Measurements from ENCODE around the gene EPHB6. TPM values are rescaled to one million over a fixed set of nuclear protein-coding genes. Genes with fewer than 3 reads are reported as not detected.

EPHB6 gene, protein sequence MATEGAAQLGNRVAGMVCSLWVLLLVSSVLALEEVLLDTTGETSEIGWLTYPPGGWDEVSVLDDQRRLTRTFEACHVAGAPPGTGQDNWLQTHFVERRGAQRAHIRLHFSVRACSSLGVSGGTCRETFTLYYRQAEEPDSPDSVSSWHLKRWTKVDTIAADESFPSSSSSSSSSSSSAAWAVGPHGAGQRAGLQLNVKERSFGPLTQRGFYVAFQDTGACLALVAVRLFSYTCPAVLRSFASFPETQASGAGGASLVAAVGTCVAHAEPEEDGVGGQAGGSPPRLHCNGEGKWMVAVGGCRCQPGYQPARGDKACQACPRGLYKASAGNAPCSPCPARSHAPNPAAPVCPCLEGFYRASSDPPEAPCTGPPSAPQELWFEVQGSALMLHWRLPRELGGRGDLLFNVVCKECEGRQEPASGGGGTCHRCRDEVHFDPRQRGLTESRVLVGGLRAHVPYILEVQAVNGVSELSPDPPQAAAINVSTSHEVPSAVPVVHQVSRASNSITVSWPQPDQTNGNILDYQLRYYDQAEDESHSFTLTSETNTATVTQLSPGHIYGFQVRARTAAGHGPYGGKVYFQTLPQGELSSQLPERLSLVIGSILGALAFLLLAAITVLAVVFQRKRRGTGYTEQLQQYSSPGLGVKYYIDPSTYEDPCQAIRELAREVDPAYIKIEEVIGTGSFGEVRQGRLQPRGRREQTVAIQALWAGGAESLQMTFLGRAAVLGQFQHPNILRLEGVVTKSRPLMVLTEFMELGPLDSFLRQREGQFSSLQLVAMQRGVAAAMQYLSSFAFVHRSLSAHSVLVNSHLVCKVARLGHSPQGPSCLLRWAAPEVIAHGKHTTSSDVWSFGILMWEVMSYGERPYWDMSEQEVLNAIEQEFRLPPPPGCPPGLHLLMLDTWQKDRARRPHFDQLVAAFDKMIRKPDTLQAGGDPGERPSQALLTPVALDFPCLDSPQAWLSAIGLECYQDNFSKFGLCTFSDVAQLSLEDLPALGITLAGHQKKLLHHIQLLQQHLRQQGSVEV
- total RNA-seq, result 2.4 and 4.0 TPM in 2 replicates

DNA sequence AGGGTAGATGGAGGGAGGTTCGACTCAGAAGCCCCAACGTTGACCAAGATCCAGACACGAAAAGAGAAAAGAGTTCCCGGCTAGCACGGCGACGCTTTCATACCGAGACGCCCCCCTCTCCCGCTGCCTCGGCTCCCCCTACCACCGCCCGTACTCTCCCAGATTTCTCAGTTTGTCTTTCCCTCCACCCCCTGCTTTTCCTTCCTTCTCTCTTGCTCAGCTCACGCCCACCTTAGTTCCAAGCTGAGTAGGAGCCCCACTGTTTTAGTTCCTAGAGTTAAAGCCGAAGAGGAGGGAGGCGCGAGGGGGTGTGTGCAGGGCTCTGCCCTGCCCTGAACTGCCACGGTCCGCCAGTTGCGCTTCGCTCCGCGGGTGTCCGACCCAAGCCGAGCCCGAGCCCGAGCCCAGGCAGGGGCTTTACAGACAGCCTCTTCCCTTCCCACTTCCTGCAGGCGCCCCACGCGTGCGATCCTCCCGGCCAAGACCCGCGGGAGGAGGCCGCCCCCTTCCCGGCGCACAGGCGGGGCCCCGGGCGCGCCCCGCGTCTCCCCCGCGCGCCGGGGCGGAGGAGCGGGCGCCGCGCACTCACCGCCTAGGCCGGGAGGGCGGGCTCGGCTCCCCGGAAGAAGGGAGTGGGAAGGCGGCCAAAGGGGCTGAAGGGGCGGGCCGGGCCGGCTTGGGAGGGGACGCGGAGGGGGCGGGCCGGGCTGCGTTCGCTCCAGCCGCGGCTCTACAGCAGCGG is at the start of gene EPHB6:
TSS of gene EPHB6 (plus strand) at position 705 of the 742 bp plus-strand sequence. CDS start 8,152 bp downstream, outside the sequence.
- TF ChIP-seq CTCF (IDR thresholded peaks at IDR 0.05; ENCODE audit: extremely low read depth, low read depth, low read length), result no peak
- no peaks in the 10 kb centered on the region for H3K9me3 ChIP-seq (ENCODE audit: low read depth, low read length)
- H3K4me2 ChIP-seq (ENCODE audit: insufficient read depth, low read length), result peak within 1 kb of the TSS; percentile 97
- H3K4me1 ChIP-seq (ENCODE audit: insufficient read depth, low read length), result peaks cover 8% of the 10 kb centered on the region
- peaks cover 22% of the 10 kb centered on the region for H3K27me3 ChIP-seq (ENCODE audit: insufficient read depth, low read length)
- H3K4me3 ChIP-seq (ENCODE audit: insufficient read depth, low read length), result peak within 1 kb of the TSS; percentile 76
- no peaks in the 10 kb centered on the region for H3K79me2 ChIP-seq (ENCODE audit: insufficient read depth, low read length)
- H3K27ac ChIP-seq (ENCODE audit: low read depth, low read length), result no peak within 1 kb of the TSS
- peak; percentile 90 for DNase-seq (ENCODE audit: insufficient read length, low spot score, missing footprints)
- no peaks in the 10 kb centered on the region for H4K20me1 ChIP-seq (ENCODE audit: insufficient read depth, low read length)
- no peaks in the 10 kb centered on the region for H3K36me3 ChIP-seq (ENCODE audit: insufficient read depth, low read length)
- H2AFZ ChIP-seq (ENCODE audit: low read length), result peak within 1 kb of the TSS; percentile 91

GRCh38 chr7:142805350-142806021 is 49.4 kb upstream of the EPHB6 start:
- no peak for TF ChIP-seq CTCF (IDR thresholded peaks at IDR 0.05; ENCODE audit: extremely low read depth, low read depth, low read length)
- Histone ChIP-seq H2AFZ (ENCODE audit: low read length) (no peak overlapping the region), H3K4me1 (ENCODE audit: insufficient read depth, low read length) (peaks cover 22% of the 10 kb centered on the region), H3K9me3 (ENCODE audit: low read depth, low read length) (no peaks in the 10 kb centered on the region), H3K4me3 (ENCODE audit: insufficient read depth, low read length) (no peak overlapping the region), H3K36me3 (ENCODE audit: insufficient read depth, low read length) (no peaks in the 10 kb centered on the region), H3K79me2 (ENCODE audit: insufficient read depth, low read length) (no peaks in the 10 kb centered on the region), H3K27me3 (ENCODE audit: insufficient read depth, low read length) (peaks cover 4% of the 10 kb centered on the region), H3K4me2 (ENCODE audit: insufficient read depth, low read length) (no peak overlapping the region), H4K20me1 (ENCODE audit: insufficient read depth, low read length) (no peaks in the 10 kb centered on the region), H3K27ac (ENCODE audit: low read depth, low read length) (no peak overlapping the region)
- DNase-seq (ENCODE audit: insufficient read length, low spot score, missing footprints), result no peak

DNA sequence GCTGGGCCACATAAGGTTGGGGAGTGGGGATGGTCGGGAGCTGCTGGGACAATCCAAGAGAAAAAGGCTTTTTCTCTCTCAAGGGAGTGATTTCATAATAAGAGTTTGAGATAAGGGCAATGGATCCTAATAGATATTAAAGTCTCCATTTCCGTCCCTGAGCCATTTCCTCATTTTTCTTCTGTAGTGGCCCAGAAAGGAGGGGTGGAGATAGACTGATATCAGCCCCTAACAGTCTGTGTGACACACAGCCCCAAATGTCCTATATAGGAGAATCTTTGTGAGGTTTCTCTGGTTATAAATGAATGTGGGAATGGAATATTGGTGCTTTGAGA is 48.9 kb upstream of the EPHB6 start:
- no peak for TF ChIP-seq CTCF (IDR thresholded peaks at IDR 0.05; ENCODE audit: extremely low read depth, low read depth, low read length)
- H3K36me3 ChIP-seq (ENCODE audit: insufficient read depth, low read length), result no peaks in the 10 kb centered on the region

More for the DNA sequence above, 48.9 kb upstream of the EPHB6 start:
- Histone ChIP-seq H3K79me2 (ENCODE audit: insufficient read depth, low read length) (no peaks in the 10 kb centered on the region), H2AFZ (ENCODE audit: low read length) (no peak overlapping the region), H3K4me2 (ENCODE audit: insufficient read depth, low read length) (no peak overlapping the region), H3K27me3 (ENCODE audit: insufficient read depth, low read length) (peaks cover 4% of the 10 kb centered on the region), H3K27ac (ENCODE audit: low read depth, low read length) (no peak overlapping the region), H3K9me3 (ENCODE audit: low read depth, low read length) (no peaks in the 10 kb centered on the region), H3K4me1 (ENCODE audit: insufficient read depth, low read length) (peaks cover 22% of the 10 kb centered on the region), H4K20me1 (ENCODE audit: insufficient read depth, low read length) (no peaks in the 10 kb centered on the region), H3K4me3 (ENCODE audit: insufficient read depth, low read length) (no peak overlapping the region)
- no peak for DNase-seq (ENCODE audit: insufficient read length, low spot score, missing footprints)
